ENCODE data around the gene ZSCAN18.

GRCh38 chr19:58042495-58043340, 55.3 kb downstream of the ZSCAN18 start:
- TF ChIP-seq POLR2A (IDR thresholded peaks at IDR 0.05; ENCODE audit: low read length) (no peak), GATA1 (IDR thresholded peaks at IDR 0.05; ENCODE audit: low read depth, low read length) (no peak)

All from erythroblast (primary cell).